ENCODE data around the gene SOX1. TPM values are rescaled to one million over a fixed set of nuclear protein-coding genes. Genes with fewer than 3 reads are reported as not detected.
A peak's percentile ranks its signal among the peaks of the same experiment; 100 is the strongest.

Gene SOX1
- total RNA-seq, 3 donors from 2014 or later: 0.19 TPM; not detected in 2

DNA sequence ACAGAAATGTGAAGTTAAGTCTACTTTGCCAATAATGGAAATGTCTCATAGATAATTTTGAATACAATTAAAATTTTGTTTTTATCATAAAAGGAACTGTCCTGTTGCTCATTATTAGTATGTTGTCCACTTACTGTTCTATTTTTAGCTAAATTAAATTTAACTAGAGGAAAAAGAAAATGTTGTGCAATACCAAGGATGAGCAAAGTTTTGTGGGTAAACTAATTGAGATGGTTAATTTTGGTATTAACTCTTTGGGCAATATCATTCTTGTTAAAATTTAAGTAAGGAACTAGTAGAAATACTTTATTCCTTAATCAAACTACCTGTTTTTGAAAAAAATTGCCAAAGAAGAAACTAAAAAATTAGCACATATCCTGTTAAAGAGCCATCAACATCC is 43.5 kb downstream of the SOX1 start:
- ATAC-seq: no peak
- no peak for TF ChIP-seq CTCF (IDR thresholded peaks at IDR 0.05)
- no peaks in the 10 kb centered on the region for H3K9me3 ChIP-seq
- H3K36me3 ChIP-seq (ENCODE audit: low read depth): no peaks in the 10 kb centered on the region
- intact Hi-C loops (cut with DNase I, micrococcal nuclease): no loop called here
- peaks cover 23% of the 10 kb centered on the region for H3K4me1 ChIP-seq (ENCODE audit: low read depth)
- no peak for DNase-seq
- no peak overlapping the region for H3K4me3 ChIP-seq

GRCh38 chr13:112111239-112111857 is 44.4 kb downstream of the SOX1 start:
- intact Hi-C loops (cut with DNase I, micrococcal nuclease): no loop called here
- no peak for DNase-seq
- Histone ChIP-seq H3K4me1 (ENCODE audit: low read depth) (peaks cover 21% of the 10 kb centered on the region), H3K36me3 (ENCODE audit: low read depth) (no peaks in the 10 kb centered on the region), H3K4me3 (no peak overlapping the region), H3K9me3 (no peaks in the 10 kb centered on the region)
- no peak for TF ChIP-seq CTCF (IDR thresholded peaks at IDR 0.05)
- ATAC-seq: no peak

- Histone ChIP-seq H3K36me3 (ENCODE audit: low read depth) (no peaks in the 10 kb centered on the region), H3K4me1 (ENCODE audit: low read depth) (peaks cover 21% of the 10 kb centered on the region), H3K4me3 (no peak overlapping the region), H3K9me3 (no peaks in the 10 kb centered on the region)
- ATAC-seq (peak; percentile 65), DNase-seq (peak in 1 of 3 donors; percentile 46)
- intact Hi-C loops (cut with DNase I, micrococcal nuclease): no loop called here
- no peak for TF ChIP-seq CTCF (IDR thresholded peaks at IDR 0.05)
Observed at GRCh38 chr13:112112534-112113276, 45.8 kb downstream of the SOX1 start.

DNA sequence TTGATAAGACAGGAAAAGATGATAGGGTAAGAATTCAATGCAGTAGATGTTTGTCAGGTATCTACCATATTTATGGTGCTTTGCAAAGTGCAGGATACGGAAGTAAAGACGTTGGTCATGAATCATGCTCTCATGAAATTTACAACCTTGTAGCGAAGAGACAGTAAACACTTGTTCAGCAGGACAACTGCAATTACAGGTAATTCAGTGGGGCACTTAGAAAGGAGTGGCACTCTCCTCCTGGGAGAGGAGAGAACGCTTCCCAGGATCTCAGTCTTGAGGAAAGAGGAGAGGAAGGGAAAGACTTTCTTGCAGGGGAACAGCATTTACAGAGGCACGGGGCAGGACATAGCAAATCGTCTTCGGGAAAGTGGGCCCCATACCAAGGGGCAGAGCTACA is 46.4 kb downstream of the SOX1 start:
- peak; percentile 93 for ATAC-seq
- Histone ChIP-seq H3K4me3 (no peak overlapping the region), H3K9me3 (no peaks in the 10 kb centered on the region), H3K4me1 (ENCODE audit: low read depth) (peaks cover 21% of the 10 kb centered on the region), H3K36me3 (ENCODE audit: low read depth) (no peaks in the 10 kb centered on the region)
- DNase-seq: peak in 1 of 3 donors; percentile 61
- intact Hi-C loops (cut with DNase I, micrococcal nuclease): no loop called here
- TF ChIP-seq CTCF (IDR thresholded peaks at IDR 0.05): no peak

- intact Hi-C loops (cut with DNase I, micrococcal nuclease): no loop called here
- Histone ChIP-seq H3K4me1 (ENCODE audit: low read depth) (peaks cover 21% of the 10 kb centered on the region), H3K36me3 (ENCODE audit: low read depth) (no peaks in the 10 kb centered on the region), H3K4me3 (no peak overlapping the region), H3K9me3 (no peaks in the 10 kb centered on the region)
- no peak for TF ChIP-seq CTCF (IDR thresholded peaks at IDR 0.05)
- peak in 1 of 3 donors; percentile 13 for DNase-seq
- ATAC-seq: peak; percentile 5
Observed at GRCh38 chr13:112113851-112114250, 46.9 kb downstream of the SOX1 start.

Data from mucosa of descending colon (tissue), 3 donors.